ENCODE measurements around the gene CLCA2.

CLCA2 gene

GRCh38 chr1:86423473-86423872, 498 bp upstream of the CLCA2 start:
- ATAC-seq = no peak
- TF ChIP-seq ZC3H10 (CRISPR knock-in tag; IDR thresholded peaks at IDR 0.05) = no peak
- TF ChIP-seq ZFP30 (CRISPR knock-in tag; IDR thresholded peaks at IDR 0.05) = no peak
- no peak for TF ChIP-seq SNAI2 (CRISPR knock-in tag; IDR thresholded peaks at IDR 0.05)
- TF ChIP-seq ISL1 (CRISPR knock-in tag; IDR thresholded peaks at IDR 0.05) = no peak
- TF ChIP-seq CSDC2 (CRISPR knock-in tag; IDR thresholded peaks at IDR 0.05) = no peak
- no peak for TF ChIP-seq POU6F1 (CRISPR knock-in tag; IDR thresholded peaks at IDR 0.05; ENCODE audit: borderline replicate concordance, low read depth)
- TF ChIP-seq OSR1 (CRISPR knock-in tag; IDR thresholded peaks at IDR 0.05) = no peak
- no peak for TF ChIP-seq CSRNP3 (CRISPR knock-in tag; IDR thresholded peaks at IDR 0.05)
- TF ChIP-seq TOX (CRISPR knock-in tag; IDR thresholded peaks at IDR 0.05; ENCODE audit: borderline replicate concordance) = no peak
- no peak for TF ChIP-seq ZNF70 (CRISPR knock-in tag; IDR thresholded peaks at IDR 0.05)
- TF ChIP-seq TCF4 (CRISPR knock-in tag; IDR thresholded peaks at IDR 0.05; ENCODE audit: borderline replicate concordance) = no peak
- no peak for TF ChIP-seq BACH2 (CRISPR knock-in tag; IDR thresholded peaks at IDR 0.05; ENCODE audit: borderline replicate concordance)
- TF ChIP-seq GLIS3 (CRISPR knock-in tag; IDR thresholded peaks at IDR 0.05) = no peak
- TF ChIP-seq RARB (CRISPR knock-in tag; IDR thresholded peaks at IDR 0.05) = no peak

- no peak for ATAC-seq
- TF ChIP-seq ZNF8 (CRISPR knock-in tag; IDR thresholded peaks at IDR 0.05) = no peak
- no peak for TF ChIP-seq ZNF565 (CRISPR knock-in tag; conservative IDR thresholded peaks at IDR 0.05; ENCODE audit: low read depth)
- TF ChIP-seq ISL1 (CRISPR knock-in tag; IDR thresholded peaks at IDR 0.05) = no peak
- TF ChIP-seq PATZ1 (CRISPR knock-in tag; IDR thresholded peaks at IDR 0.05; ENCODE audit: borderline replicate concordance) = no peak
These were observed 5.3 kb downstream of the CLCA2 start for GRCh38 chr1:86429122-86429725.

- TF ChIP-seq ZNF70 (CRISPR knock-in tag; IDR thresholded peaks at IDR 0.05) (no peak), POU6F1 (CRISPR knock-in tag; IDR thresholded peaks at IDR 0.05; ENCODE audit: borderline replicate concordance, low read depth) (no peak), ZFP30 (CRISPR knock-in tag; IDR thresholded peaks at IDR 0.05) (no peak), ARNTL (CRISPR knock-in tag; IDR thresholded peaks at IDR 0.05; ENCODE audit: borderline replicate concordance, low read depth) (no peak), TOX (CRISPR knock-in tag; IDR thresholded peaks at IDR 0.05; ENCODE audit: borderline replicate concordance) (no peak), ZC3H10 (CRISPR knock-in tag; IDR thresholded peaks at IDR 0.05) (no peak), CSDC2 (CRISPR knock-in tag; IDR thresholded peaks at IDR 0.05) (no peak), ESRRG (CRISPR knock-in tag; IDR thresholded peaks at IDR 0.05) (no peak), TCF4 (CRISPR knock-in tag; IDR thresholded peaks at IDR 0.05; ENCODE audit: borderline replicate concordance) (no peak)
- ATAC-seq = no peak
These were observed 5.9 kb downstream of the CLCA2 start for GRCh38 chr1:86429835-86430234.

GRCh38 chr1:86430376-86430775, 6.4 kb downstream of the CLCA2 start:
- TF ChIP-seq SNAI2 (CRISPR knock-in tag; IDR thresholded peaks at IDR 0.05) = no peak
- no peak for TF ChIP-seq CREB5 (CRISPR knock-in tag; IDR thresholded peaks at IDR 0.05; ENCODE audit: low read depth)
- no peak for TF ChIP-seq ESRRG (CRISPR knock-in tag; IDR thresholded peaks at IDR 0.05)
- no peak for TF ChIP-seq ZFP30 (CRISPR knock-in tag; IDR thresholded peaks at IDR 0.05)
- no peak for ATAC-seq

All from SK-N-SH treated with all-trans-retinoic acid at 6 μM for 48 hours (cell line).